Measurements from ENCODE around the gene TMEM92. TPM values are rescaled to one million over a fixed set of nuclear protein-coding genes. Genes with fewer than 3 reads are reported as not detected.
"Not testable (repeated sequence)": the region's sequence is repeated elsewhere in the genome, so short reads cannot be mapped to it uniquely, and the experiment has no call there.

Gene TMEM92
- total RNA-seq, 1 donor from 2014 or later, result 0.44 TPM

GRCh38 chr17:50267074-50267841, 7.0 kb upstream of the TMEM92 start:
- intact Hi-C loops (cut with micrococcal nuclease), result no loop called here
- DNase-seq, result no peak
- no peak overlapping the region for H3K4me3 Mint-ChIP-seq
- no peaks in the 10 kb centered on the region for H3K9me3 Mint-ChIP-seq
- H3K36me3 Mint-ChIP-seq (ENCODE audit: low read depth), result no peaks in the 10 kb centered on the region
- peaks cover 11% of the 10 kb centered on the region for H3K27me3 Mint-ChIP-seq
- H3K27ac Mint-ChIP-seq, result no peak overlapping the region
- H3K4me1 Mint-ChIP-seq, result peaks cover 3% of the 10 kb centered on the region

GRCh38 chr17:50268026-50268425, 6.2 kb upstream of the TMEM92 start:
- H3K27me3 Mint-ChIP-seq, result peaks cover 14% of the 10 kb centered on the region
- peaks cover 9% of the 10 kb centered on the region for H3K4me1 Mint-ChIP-seq
- no peaks in the 10 kb centered on the region for H3K9me3 Mint-ChIP-seq
- intact Hi-C loops (cut with micrococcal nuclease), result no loop called here
- no peak overlapping the region for H3K4me3 Mint-ChIP-seq
- no peaks in the 10 kb centered on the region for H3K36me3 Mint-ChIP-seq (ENCODE audit: low read depth)
- H3K27ac Mint-ChIP-seq, result no peak overlapping the region
- DNase-seq, result no peak

GRCh38 chr17:50268743-50269275, 5.5 kb upstream of the TMEM92 start:
- H3K36me3 Mint-ChIP-seq (ENCODE audit: low read depth), result no peaks in the 10 kb centered on the region
- intact Hi-C loops (cut with micrococcal nuclease), result no loop called here
- H3K9me3 Mint-ChIP-seq, result no peaks in the 10 kb centered on the region
- H3K27ac Mint-ChIP-seq, result no peak overlapping the region
- H3K4me1 Mint-ChIP-seq, result peaks cover 11% of the 10 kb centered on the region
- peaks cover 8% of the 10 kb centered on the region for H3K27me3 Mint-ChIP-seq
- H3K4me3 Mint-ChIP-seq, result no peak overlapping the region
- DNase-seq, result no peak

- peak; percentile 91 for DNase-seq
- no peak overlapping the region for H3K4me3 Mint-ChIP-seq
- intact Hi-C loops (cut with micrococcal nuclease), result loop anchor here (1.0 kb wide), 1 partner anchor 28 kb away; no protein-coding TSS in a partner anchor
These were observed 4.5 kb upstream of the TMEM92 start for GRCh38 chr17:50269477-50270434.

GRCh38 chr17:50270435-50271362, 3.6 kb upstream of the TMEM92 start:
- no peaks in the 10 kb centered on the region for H3K9me3 Mint-ChIP-seq
- H3K4me1 Mint-ChIP-seq, result peaks cover 20% of the 10 kb centered on the region
- intact Hi-C loops (cut with micrococcal nuclease), result loop anchor here (1.0 kb wide), 1 partner anchor 27 kb away; no protein-coding TSS in a partner anchor
- H3K4me3 Mint-ChIP-seq, result no peak overlapping the region
- no peak overlapping the region for H3K27ac Mint-ChIP-seq
- no peaks in the 10 kb centered on the region for H3K36me3 Mint-ChIP-seq (ENCODE audit: low read depth)
- DNase-seq, result no peak
- peaks cover 15% of the 10 kb centered on the region for H3K27me3 Mint-ChIP-seq

More at GRCh38 chr17:50269477-50270434, 4.5 kb upstream of the TMEM92 start:
- Mint-ChIP-seq H3K4me1 (peaks cover 17% of the 10 kb centered on the region), H3K36me3 (ENCODE audit: low read depth) (no peaks in the 10 kb centered on the region), H3K27ac (no peak overlapping the region), H3K9me3 (no peaks in the 10 kb centered on the region), H3K27me3 (peaks cover 10% of the 10 kb centered on the region)

GRCh38 chr17:50271363-50271750, 2.9 kb upstream of the TMEM92 start:
- H3K27ac Mint-ChIP-seq; DNase-seq; H3K4me3 Mint-ChIP-seq; intact Hi-C loops (cut with micrococcal nuclease); H3K9me3 Mint-ChIP-seq; H3K36me3 Mint-ChIP-seq (ENCODE audit: low read depth): not testable (repeated sequence)
- H3K4me1 Mint-ChIP-seq, result peaks cover 20% of the 10 kb centered on the region
- peaks cover 13% of the 10 kb centered on the region for H3K27me3 Mint-ChIP-seq

GRCh38 chr17:50272246-50272645, 2.0 kb upstream of the TMEM92 start:
- peaks cover 20% of the 10 kb centered on the region for H3K4me1 Mint-ChIP-seq
- intact Hi-C loops (cut with micrococcal nuclease), result no loop called here
- no peak for DNase-seq
- peak overlapping the region; percentile 87 for H3K4me3 Mint-ChIP-seq
- no peaks in the 10 kb centered on the region for H3K36me3 Mint-ChIP-seq (ENCODE audit: low read depth)
- H3K27me3 Mint-ChIP-seq, result peaks cover 15% of the 10 kb centered on the region
- no peaks in the 10 kb centered on the region for H3K9me3 Mint-ChIP-seq
- H3K27ac Mint-ChIP-seq, result no peak overlapping the region

- Mint-ChIP-seq H3K4me3 (peak overlapping the region; percentile 87), H3K36me3 (ENCODE audit: low read depth) (no peaks in the 10 kb centered on the region), H3K4me1 (peaks cover 20% of the 10 kb centered on the region), H3K27ac (peak overlapping the region; percentile 55), H3K27me3 (peaks cover 14% of the 10 kb centered on the region), H3K9me3 (no peaks in the 10 kb centered on the region)
- intact Hi-C loops (cut with micrococcal nuclease), result loop anchor here (1.0 kb wide), 1 partner anchor 73 kb away; no protein-coding TSS in a partner anchor
- peak; percentile 91 for DNase-seq
These were observed 1.3 kb upstream of the TMEM92 start for GRCh38 chr17:50272711-50273653.

GRCh38 chr17:50273654-50274040, 619 bp upstream of the TMEM92 start:
- intact Hi-C loops (cut with micrococcal nuclease), result loop anchor here (1.0 kb wide), 1 partner anchor 73 kb away; no protein-coding TSS in a partner anchor
- H3K4me3 Mint-ChIP-seq, result peak overlapping the region; percentile 60
- no peak overlapping the region for H3K27ac Mint-ChIP-seq
- no peaks in the 10 kb centered on the region for H3K9me3 Mint-ChIP-seq
- no peaks in the 10 kb centered on the region for H3K36me3 Mint-ChIP-seq (ENCODE audit: low read depth)
- H3K4me1 Mint-ChIP-seq, result peaks cover 20% of the 10 kb centered on the region
- H3K27me3 Mint-ChIP-seq, result peaks cover 13% of the 10 kb centered on the region
- DNase-seq, result no peak

- Mint-ChIP-seq H3K27me3 (peaks cover 13% of the 10 kb centered on the region), H3K27ac (no peak overlapping the region)
These were observed 593 bp downstream of the TMEM92 start for GRCh38 chr17:50274897-50275221.

GRCh38 chr17:50275279-50275678, 1.0 kb downstream of the TMEM92 start:
- peaks cover 18% of the 10 kb centered on the region for H3K4me1 Mint-ChIP-seq
- intact Hi-C loops (cut with micrococcal nuclease), result no loop called here
- peaks cover 13% of the 10 kb centered on the region for H3K27me3 Mint-ChIP-seq
- no peak for DNase-seq
- no peaks in the 10 kb centered on the region for H3K9me3 Mint-ChIP-seq
- no peak overlapping the region for H3K4me3 Mint-ChIP-seq
- no peaks in the 10 kb centered on the region for H3K36me3 Mint-ChIP-seq (ENCODE audit: low read depth)
- no peak overlapping the region for H3K27ac Mint-ChIP-seq

More at GRCh38 chr17:50274897-50275221, 593 bp downstream of the TMEM92 start:
- Mint-ChIP-seq H3K4me3 (peak overlapping the region; percentile 26), H3K4me1 (peaks cover 18% of the 10 kb centered on the region), H3K9me3 (no peaks in the 10 kb centered on the region), H3K36me3 (ENCODE audit: low read depth) (no peaks in the 10 kb centered on the region)
- intact Hi-C loops (cut with micrococcal nuclease), result no loop called here
- DNase-seq, result no peak

GRCh38 chr17:50276588-50277356, 2.5 kb downstream of the TMEM92 start:
- DNase-seq, result no peak
- no peak overlapping the region for H3K4me3 Mint-ChIP-seq
- peaks cover under 1% of the 10 kb centered on the region for H3K9me3 Mint-ChIP-seq
- peaks cover 22% of the 10 kb centered on the region for H3K4me1 Mint-ChIP-seq
- intact Hi-C loops (cut with micrococcal nuclease), result no loop called here
- no peak overlapping the region for H3K27ac Mint-ChIP-seq
- H3K36me3 Mint-ChIP-seq (ENCODE audit: low read depth), result peaks cover 2% of the 10 kb centered on the region
- H3K27me3 Mint-ChIP-seq, result peaks cover 13% of the 10 kb centered on the region

All from activated CD4-positive, alpha-beta T cell treated with anti-CD3 and anti-CD28 coated beads, Interleukin-2, amount 10 ng/mL, durations not matched to agents 24 days and 14 days (primary cell).